Mesendoderm (in vitro differentiated cells): ENCODE results near the gene DIP2A.
"Not testable (repeated sequence)": the region's sequence is repeated elsewhere in the genome, so short reads cannot be mapped to it uniquely, and the experiment has no call there.

Experiments used
- DNase-seq: peaks from one replicate; pipeline ENCODE4 v3.0.0; 2013
- H2AK5ac ChIP-seq: 2 replicates; pipeline ENCODE4 v1.6.1; 2013; ENCODE audit warnings: low read length, inconsistent platforms
- H2BK120ac ChIP-seq: 2 replicates; pipeline ENCODE4 v1.6.1; 2013; ENCODE audit warnings: low read depth, mild to moderate bottlenecking, low read length, moderate library complexity, mixed read lengths
- H2BK15ac ChIP-seq: replicated peaks from 2 replicates; pipeline ENCODE4 v1.6.1; 2013; ENCODE audit warnings: low read depth, mild to moderate bottlenecking, moderate library complexity
- H2BK5ac ChIP-seq: 2 replicates; pipeline ENCODE4 v1.6.1; 2013; ENCODE audit warnings: low read length, inconsistent platforms
- H3K18ac ChIP-seq: 2 replicates; pipeline ENCODE4 v1.6.1; 2013; ENCODE audit warnings: mild to moderate bottlenecking, low read length, mixed read lengths
- H3K23ac ChIP-seq: one replicate; pipeline ENCODE4 v1.6.1; 2013; ENCODE audit warnings: low read length
- H3K27ac ChIP-seq: 2 replicates; pipeline ENCODE4 v1.5.1; 2013; ENCODE audit warnings: low read depth, mild to moderate bottlenecking, inconsistent platforms, low read length, moderate library complexity
- H3K27me3 ChIP-seq: 2 replicates; pipeline ENCODE4 v1.6.1; 2013; ENCODE audit warnings: low read length, control low read depth, mild to moderate bottlenecking, inconsistent platforms; ENCODE audit not compliant: insufficient read depth, poor library complexity
- H3K36me3 ChIP-seq: 2 replicates; pipeline ENCODE4 v1.6.1; 2013; ENCODE audit warnings: low read length, inconsistent platforms; ENCODE audit not compliant: control insufficient read depth, insufficient read depth
- H3K4ac ChIP-seq: one replicate; pipeline ENCODE4 v1.6.1; 2013; ENCODE audit warnings: low read depth, mild to moderate bottlenecking, low read length, moderate library complexity
- H3K4me1 ChIP-seq: 2 replicates; pipeline ENCODE4 v1.6.1; 2013; ENCODE audit warnings: low read depth, low read length, inconsistent platforms; ENCODE audit not compliant: control insufficient read depth
- H3K4me2 ChIP-seq: 2 replicates; pipeline ENCODE4 v1.6.1; 2013; ENCODE audit warnings: low read length
- H3K4me3 ChIP-seq: 2 replicates; pipeline ENCODE4 v1.5.1; 2013; ENCODE audit warnings: mild to moderate bottlenecking, low read length
- H3K56ac ChIP-seq: one replicate; pipeline ENCODE4 v1.6.1; 2013; ENCODE audit warnings: low read length
- H3K79me1 ChIP-seq: 2 replicates; pipeline ENCODE4 v1.6.1; 2013; ENCODE audit warnings: low read length, inconsistent platforms
- H3K79me2 ChIP-seq: 2 replicates; pipeline ENCODE4 v1.6.1; 2013; ENCODE audit warnings: mild to moderate bottlenecking, low read length; ENCODE audit not compliant: control insufficient read depth, insufficient read depth
- H3K9ac ChIP-seq: 2 replicates; pipeline ENCODE4 v1.6.1; 2013; ENCODE audit warnings: low read length, inconsistent platforms
- H4K5ac ChIP-seq: one replicate; pipeline ENCODE4 v1.6.1; 2013; ENCODE audit warnings: low read length
- H4K8ac ChIP-seq: one replicate; pipeline ENCODE4 v1.6.1; 2013; ENCODE audit warnings: low read depth, mild to moderate bottlenecking, control low read depth, low read length, moderate library complexity
- WGBS: extraction: QIAGEN DNeasy Blood & Tissue Kit; methylation state at CpG from one replicate; pipeline ENCODE4 v1.1.7; 2013; ENCODE audit warnings: low lambda C conversion rate, missing lambda C conversion rate; ENCODE audit not compliant: insufficient coverage; ENCODE audit errors: extremely low coverage; 5-methylcytosine and 5-hydroxymethylcytosine counted together

DIP2A gene

GRCh38 chr21:46431448-46431847 lies 27.2 kb upstream of the DIP2A start:
- Histone ChIP-seq H3K23ac (no peak overlapping the region), H3K18ac (no peak overlapping the region), H3K79me2 (no peaks in the 10 kb centered on the region), H2AK5ac (no peak overlapping the region), H3K4me1 (no peaks in the 10 kb centered on the region), H3K27ac (no peak overlapping the region), H2BK120ac (no peak overlapping the region), H3K36me3 (peaks cover 6% of the 10 kb centered on the region), H3K27me3 (no peaks in the 10 kb centered on the region), H3K56ac (no peak overlapping the region), H3K79me1 (peaks cover 1% of the 10 kb centered on the region), H2BK5ac (no peak overlapping the region), H4K8ac (no peak overlapping the region), H3K9ac (no peak overlapping the region), H4K5ac (no peak overlapping the region), H3K4me3 (no peak overlapping the region), H3K4ac (no peak overlapping the region), H2BK15ac (no peak overlapping the region), H3K4me2 (no peak overlapping the region)
- no peak for DNase-seq
- no CpG with 5 or more reads among the region's 21 CpGs for WGBS

GRCh38 chr21:46431884-46432488 lies 26.7 kb upstream of the DIP2A start:
- H4K8ac ChIP-seq: no peak overlapping the region
- H3K79me1 ChIP-seq: peaks cover 1% of the 10 kb centered on the region
- no peak overlapping the region for H2BK5ac ChIP-seq
- H3K4ac ChIP-seq: no peak overlapping the region
- no peak overlapping the region for H3K4me2 ChIP-seq
- no peaks in the 10 kb centered on the region for H3K79me2 ChIP-seq
- no peak overlapping the region for H2BK15ac ChIP-seq
- no peak for DNase-seq
- no peak overlapping the region for H2BK120ac ChIP-seq
- H3K4me1 ChIP-seq: no peaks in the 10 kb centered on the region
- no peak overlapping the region for H3K18ac ChIP-seq
- H2AK5ac ChIP-seq: no peak overlapping the region
- no peaks in the 10 kb centered on the region for H3K27me3 ChIP-seq
- no peak overlapping the region for H3K4me3 ChIP-seq
- no peak overlapping the region for H3K9ac ChIP-seq
- H3K23ac ChIP-seq: no peak overlapping the region
- H3K36me3 ChIP-seq: peaks cover 6% of the 10 kb centered on the region
- H3K56ac ChIP-seq: no peak overlapping the region
- no peak overlapping the region for H3K27ac ChIP-seq
- no CpG with 5 or more reads among the region's 22 CpGs for WGBS
- no peak overlapping the region for H4K5ac ChIP-seq

- H3K36me3 ChIP-seq, H3K4me1 ChIP-seq, H3K79me2 ChIP-seq, DNase-seq, H3K56ac ChIP-seq, H4K8ac ChIP-seq, H3K4me2 ChIP-seq, H3K4me3 ChIP-seq, H3K4ac ChIP-seq, H3K27me3 ChIP-seq, H2AK5ac ChIP-seq, H2BK15ac ChIP-seq, H4K5ac ChIP-seq, H3K79me1 ChIP-seq, H3K18ac ChIP-seq, H3K27ac ChIP-seq, H2BK5ac ChIP-seq, H2BK120ac ChIP-seq, H3K23ac ChIP-seq, H3K9ac ChIP-seq: not testable (repeated sequence)
- no CpG with 5 or more reads among the region's 11 CpGs for WGBS
These were observed 25.6 kb upstream of the DIP2A start for GRCh38 chr21:46433116-46433515.

GRCh38 chr21:46434322-46434958 lies 24.3 kb upstream of the DIP2A start:
- no peak overlapping the region for H3K23ac ChIP-seq
- WGBS: no CpG with 5 or more reads among the region's 23 CpGs
- no peak overlapping the region for H3K18ac ChIP-seq
- no peak overlapping the region for H3K4me3 ChIP-seq
- no peak overlapping the region for H3K4ac ChIP-seq
- no peaks in the 10 kb centered on the region for H3K27me3 ChIP-seq
- DNase-seq: no peak
- H4K5ac ChIP-seq: no peak overlapping the region
- no peak overlapping the region for H2BK120ac ChIP-seq
- no peaks in the 10 kb centered on the region for H3K4me1 ChIP-seq
- no peak overlapping the region for H2AK5ac ChIP-seq
- no peak overlapping the region for H2BK5ac ChIP-seq
- H3K56ac ChIP-seq: no peak overlapping the region
- no peak overlapping the region for H2BK15ac ChIP-seq
- H3K79me1 ChIP-seq: peaks cover 1% of the 10 kb centered on the region
- H4K8ac ChIP-seq: no peak overlapping the region
- H3K36me3 ChIP-seq: peaks cover 9% of the 10 kb centered on the region
- H3K4me2 ChIP-seq: no peak overlapping the region
- H3K27ac ChIP-seq: no peak overlapping the region
- H3K9ac ChIP-seq: no peak overlapping the region
- H3K79me2 ChIP-seq: no peaks in the 10 kb centered on the region

GRCh38 chr21:46435786-46436227 lies 22.9 kb upstream of the DIP2A start:
- H3K4me3 ChIP-seq: no peak overlapping the region
- H3K4me2 ChIP-seq: no peak overlapping the region
- no peak overlapping the region for H3K18ac ChIP-seq
- H2BK5ac ChIP-seq: no peak overlapping the region
- H3K27ac ChIP-seq: no peak overlapping the region
- H3K36me3 ChIP-seq: peaks cover 9% of the 10 kb centered on the region
- H4K8ac ChIP-seq: no peak overlapping the region
- no peaks in the 10 kb centered on the region for H3K27me3 ChIP-seq
- no peak overlapping the region for H4K5ac ChIP-seq
- no peaks in the 10 kb centered on the region for H3K4me1 ChIP-seq
- H3K79me1 ChIP-seq: peaks cover 1% of the 10 kb centered on the region
- no peak overlapping the region for H3K4ac ChIP-seq
- H2AK5ac ChIP-seq: no peak overlapping the region
- no peak overlapping the region for H3K56ac ChIP-seq
- no peak overlapping the region for H2BK15ac ChIP-seq
- no peak overlapping the region for H3K9ac ChIP-seq
- H2BK120ac ChIP-seq: no peak overlapping the region
- H3K79me2 ChIP-seq: no peaks in the 10 kb centered on the region
- no peak overlapping the region for H3K23ac ChIP-seq
- no peak for DNase-seq
- no CpG with 5 or more reads among the region's 29 CpGs for WGBS

- H2BK120ac ChIP-seq: no peak overlapping the region
- H3K4me2 ChIP-seq: no peak overlapping the region
- H2BK5ac ChIP-seq: no peak overlapping the region
- H4K8ac ChIP-seq: no peak overlapping the region
- no peak overlapping the region for H2BK15ac ChIP-seq
- no peak overlapping the region for H3K27ac ChIP-seq
- H3K56ac ChIP-seq: no peak overlapping the region
- no CpG with 5 or more reads among the region's 15 CpGs for WGBS
- no peak overlapping the region for H3K18ac ChIP-seq
- no peak overlapping the region for H3K4me3 ChIP-seq
- peaks cover 6% of the 10 kb centered on the region for H3K36me3 ChIP-seq
- no peaks in the 10 kb centered on the region for H3K4me1 ChIP-seq
- no peak overlapping the region for H4K5ac ChIP-seq
- H3K79me2 ChIP-seq: no peaks in the 10 kb centered on the region
- no peak overlapping the region for H3K23ac ChIP-seq
- H2AK5ac ChIP-seq: no peak overlapping the region
- H3K79me1 ChIP-seq: peaks cover 1% of the 10 kb centered on the region
- no peak overlapping the region for H3K9ac ChIP-seq
- no peak for DNase-seq
- H3K4ac ChIP-seq: no peak overlapping the region
- H3K27me3 ChIP-seq: no peaks in the 10 kb centered on the region
These were observed 22.1 kb upstream of the DIP2A start for GRCh38 chr21:46436621-46437020.
